GM12872 (cell line): ENCODE data around the gene ARHGEF25.

Source experiments
- CTCF ChIP-seq: IDR thresholded peaks from 3 replicates; pipeline ENCODE4 v1.5.1; 2011; ENCODE audit warnings: low read depth, mild to moderate bottlenecking, low read length, moderate library complexity; ENCODE audit not compliant: insufficient read depth

ARHGEF25 gene

GRCh38 chr12:57603324-57603723 is 7.9 kb upstream of the ARHGEF25 start:
- TF ChIP-seq CTCF, result no peak

- no peak for TF ChIP-seq CTCF
These were observed 7.3 kb upstream of the ARHGEF25 start for GRCh38 chr12:57603815-57604453.

- no peak for TF ChIP-seq CTCF
These were observed 6.7 kb upstream of the ARHGEF25 start, which contains the start of gene DTX3 for GRCh38 chr12:57604454-57604991. DTX3 (plus strand) TSS chr12:57604824; CDS start chr12:57606518, 1,694 bp downstream.

GRCh38 chr12:57604992-57605810 is 6.0 kb upstream of the ARHGEF25 start:
- no peak for TF ChIP-seq CTCF

- TF ChIP-seq CTCF, result no peak
These were observed 5.4 kb upstream of the ARHGEF25 start for GRCh38 chr12:57605811-57606311.

GRCh38 chr12:57606399-57606798 is 4.8 kb upstream of the ARHGEF25 start:
- TF ChIP-seq CTCF, result no peak

GRCh38 chr12:57606821-57607220 is 4.4 kb upstream of the ARHGEF25 start:
- TF ChIP-seq CTCF, result no peak
